ENCODE results near the gene XRCC6.
"Not testable (repeated sequence)": the region's sequence is repeated elsewhere in the genome, so short reads cannot be mapped to it uniquely, and the experiment has no call there.

Gene XRCC6

DNA sequence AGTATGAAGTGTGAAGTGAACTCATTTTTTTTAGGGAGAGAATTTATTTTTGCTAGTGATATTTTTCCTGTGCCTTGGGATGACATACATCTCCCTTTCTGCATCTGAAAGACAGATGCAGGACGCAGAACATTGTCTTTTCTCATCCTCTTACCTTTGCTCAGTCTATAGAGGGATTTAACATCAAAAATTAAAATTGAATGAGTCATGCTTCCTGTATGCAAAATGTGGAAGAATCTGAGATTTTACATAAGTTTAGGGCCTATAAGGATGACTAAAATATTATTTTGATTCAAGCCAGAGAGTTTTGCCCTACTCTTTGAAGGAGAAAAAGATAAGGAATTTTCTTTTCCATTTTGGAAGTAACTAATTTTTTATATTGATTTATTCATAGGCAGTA, 27.3 kb downstream of the XRCC6 start:
- no peak for DNase-seq

DNA sequence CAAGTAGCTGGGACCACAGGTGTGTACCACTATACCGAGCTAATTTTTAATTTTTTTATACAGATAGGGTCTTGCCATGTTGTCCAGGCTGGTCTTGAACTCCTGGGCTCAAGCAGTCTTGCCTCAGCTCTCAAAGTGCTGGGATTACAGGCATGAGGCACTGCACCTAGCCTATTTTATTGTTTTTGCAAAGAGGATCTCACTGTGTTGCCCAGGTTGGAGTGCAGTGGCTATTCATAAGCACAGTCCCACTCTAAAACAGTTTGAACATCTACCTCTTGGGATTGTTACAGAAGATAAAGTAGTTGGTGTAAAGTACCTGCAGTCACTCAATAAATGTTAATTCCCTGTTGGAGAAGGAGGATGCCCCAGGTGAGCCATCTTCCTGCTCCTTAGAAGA, 29.1 kb downstream of the XRCC6 start:
- DNase-seq = no peak

DNA sequence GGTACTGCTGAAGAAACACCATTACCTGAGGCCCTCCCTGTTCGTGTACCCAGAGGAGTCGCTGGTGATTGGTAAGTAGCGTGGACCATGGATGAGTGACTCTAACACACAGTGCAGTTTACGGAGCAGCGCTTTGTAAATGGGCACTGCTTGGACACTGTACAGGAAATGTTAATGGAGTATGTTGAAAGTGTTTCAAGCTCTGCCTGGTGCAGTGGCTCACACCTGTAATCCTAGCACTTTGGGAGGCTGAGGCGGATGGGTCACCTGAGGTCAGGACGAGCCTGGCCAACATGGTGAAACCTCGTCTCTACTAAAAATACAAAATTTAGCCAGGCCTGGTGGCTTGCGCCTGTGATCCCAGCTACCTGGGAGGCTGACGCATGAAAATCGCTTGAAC, 29.7 kb downstream of the XRCC6 start:
- no peak for DNase-seq

DNA sequence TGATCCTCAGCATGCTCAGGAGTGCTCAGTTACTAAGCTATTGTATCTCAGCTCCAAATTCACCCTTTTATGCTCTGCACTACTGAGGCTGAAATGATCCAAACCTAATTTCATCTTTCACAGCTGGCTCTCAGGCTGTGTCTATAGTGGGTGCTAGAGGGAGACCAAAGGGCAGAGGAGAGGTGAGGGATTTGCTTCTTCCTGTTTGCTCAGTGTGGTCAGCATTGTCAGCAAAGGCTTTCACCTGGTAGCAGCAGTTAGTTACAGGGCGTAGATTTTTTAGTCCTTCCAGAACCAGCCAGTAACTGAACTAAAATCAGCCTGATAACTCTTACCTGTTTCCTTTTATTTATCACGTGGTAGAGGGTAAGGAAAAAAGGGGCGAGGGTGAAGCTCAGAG, 33.2 kb downstream of the XRCC6 start:
- DNase-seq = no peak

DNA sequence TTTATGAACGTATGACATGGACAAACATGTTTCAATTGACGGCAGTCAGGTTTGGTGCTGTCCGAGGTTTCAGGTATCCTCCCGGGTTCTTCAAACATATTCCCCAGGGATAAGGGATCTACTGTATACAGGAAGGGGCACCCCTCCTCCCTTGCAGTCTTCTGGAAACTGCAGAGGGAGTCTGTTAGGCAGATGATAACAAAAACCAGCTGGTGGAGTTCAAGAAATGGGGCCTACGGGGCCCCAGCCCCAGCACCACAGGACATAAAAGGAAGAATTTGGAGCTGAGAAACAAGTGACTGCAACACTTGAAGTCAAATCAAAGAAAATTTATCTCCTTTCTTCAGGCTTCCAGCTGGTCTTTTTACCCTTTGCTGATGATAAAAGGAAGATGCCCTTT, 35.5 kb downstream of the XRCC6 start:
- DNase-seq = no peak

DNA sequence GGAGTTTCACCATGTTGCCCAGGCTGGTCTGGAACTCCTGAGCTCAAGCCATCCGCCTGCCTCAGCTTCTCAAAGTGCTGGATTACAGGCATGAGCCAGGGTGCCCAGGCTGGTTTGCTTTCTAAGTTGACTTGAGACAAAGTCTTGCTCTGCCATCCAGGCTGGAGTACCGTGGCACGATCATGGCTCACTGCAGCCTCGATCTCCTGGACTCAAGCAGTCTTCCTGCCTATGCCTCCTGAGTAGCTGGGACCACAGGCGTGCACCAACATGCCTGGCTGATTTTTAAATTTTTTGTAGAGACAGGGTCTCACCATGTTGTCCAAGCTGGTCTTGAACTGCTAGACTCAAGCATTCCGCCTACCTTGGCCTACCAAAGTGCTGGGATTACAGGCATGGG, 36.6 kb downstream of the XRCC6 start:
- no peak for DNase-seq

DNA sequence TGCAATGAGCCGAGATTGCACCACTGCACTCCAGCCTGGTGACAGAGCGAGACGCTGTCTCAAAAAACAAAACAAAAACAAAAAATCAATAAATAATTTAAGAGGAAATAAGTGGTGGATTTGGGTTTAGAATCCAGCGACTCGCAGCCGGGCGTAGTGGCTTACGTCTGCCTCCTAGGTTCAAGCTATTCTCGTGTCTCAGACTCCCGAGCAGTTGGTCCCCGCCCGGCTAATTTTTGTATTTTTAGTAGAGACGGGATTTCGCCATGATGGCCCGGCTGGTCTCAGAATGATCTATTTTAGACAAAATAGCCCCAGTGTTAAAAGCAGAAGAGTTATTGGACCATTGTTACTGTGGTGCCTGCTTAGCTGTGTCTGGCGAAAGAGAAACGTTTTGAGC, 37.8 kb downstream of the XRCC6 start:
- DNase-seq = no peak

DNA sequence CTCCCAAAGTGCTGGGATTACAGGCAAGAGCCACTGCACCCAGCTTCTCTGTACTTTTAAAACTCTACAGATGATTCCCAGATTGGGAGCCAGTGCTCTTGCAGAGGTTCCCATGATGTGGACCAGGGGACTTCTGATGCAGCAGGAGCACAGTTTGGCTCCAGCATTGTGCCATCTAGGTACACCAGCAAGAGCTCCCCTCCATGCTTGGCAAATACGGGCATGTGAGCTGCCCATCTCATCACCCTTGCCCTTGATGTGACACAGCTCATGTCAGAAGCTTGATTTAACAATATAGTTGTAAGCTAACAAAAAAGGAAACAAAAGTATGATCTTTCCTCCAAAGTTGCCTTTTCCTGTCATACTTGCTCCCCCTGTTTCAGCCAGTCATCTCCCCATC, 38.8 kb downstream of the XRCC6 start:
- no peak for DNase-seq

DNA sequence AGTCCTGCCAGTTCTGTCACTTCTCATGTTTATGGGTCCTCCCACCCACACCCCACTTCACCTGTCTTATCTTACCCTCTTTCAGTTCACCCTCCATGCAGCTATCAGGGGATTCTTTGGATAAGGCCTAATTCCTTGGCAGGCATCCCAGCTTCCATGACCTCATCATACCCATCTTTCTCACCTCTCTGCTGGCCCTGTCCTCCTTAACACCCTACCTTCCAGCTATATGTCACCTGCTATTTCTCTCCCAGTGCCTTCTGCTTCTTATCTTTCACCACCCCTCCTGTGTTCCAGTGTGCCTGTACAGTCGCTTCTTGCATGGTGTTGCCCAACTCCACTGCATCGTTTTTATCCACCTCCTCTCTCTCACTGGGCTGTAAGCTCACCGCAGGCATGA, 39.3 kb downstream of the XRCC6 start:
- DNase-seq = no peak

DNA sequence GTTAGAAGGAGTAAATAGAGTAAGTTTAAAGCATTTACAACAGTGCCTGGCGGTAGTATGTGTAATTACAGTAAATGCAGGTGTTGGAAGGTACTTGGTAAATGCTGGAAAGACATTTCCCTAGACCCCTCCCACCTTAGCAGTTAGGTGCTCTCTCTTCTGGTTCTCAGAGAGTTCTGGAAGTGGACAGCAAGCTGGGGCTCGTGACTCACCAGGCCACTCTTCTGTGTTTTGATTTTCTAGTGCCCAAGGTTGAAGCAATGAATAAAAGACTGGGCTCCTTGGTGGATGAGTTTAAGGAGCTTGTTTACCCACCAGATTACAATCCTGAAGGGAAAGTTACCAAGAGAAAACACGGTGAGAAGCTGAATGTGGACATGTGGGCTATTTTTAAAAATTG, 40.0 kb downstream of the XRCC6 start:
- DNase-seq = no peak

DNA sequence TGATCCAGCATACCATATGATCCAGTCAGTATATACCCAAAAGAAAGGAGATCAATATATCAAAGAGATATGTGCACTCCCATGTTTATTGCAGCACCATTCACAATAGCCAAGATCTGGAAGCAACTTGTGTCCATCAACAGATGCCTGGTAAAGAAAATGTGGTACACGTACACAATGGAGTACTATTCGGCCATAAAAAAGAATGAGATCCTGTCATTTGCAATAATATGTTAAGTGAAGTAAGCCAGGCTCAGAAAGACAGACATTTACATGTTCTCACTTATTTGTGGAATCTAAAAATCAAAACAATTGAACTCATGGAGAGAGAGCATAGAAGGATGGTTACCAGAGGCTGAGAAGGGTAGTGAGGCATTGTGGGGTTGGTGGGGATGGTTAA, 40.6 kb downstream of the XRCC6 start:
- no peak for DNase-seq

DNA sequence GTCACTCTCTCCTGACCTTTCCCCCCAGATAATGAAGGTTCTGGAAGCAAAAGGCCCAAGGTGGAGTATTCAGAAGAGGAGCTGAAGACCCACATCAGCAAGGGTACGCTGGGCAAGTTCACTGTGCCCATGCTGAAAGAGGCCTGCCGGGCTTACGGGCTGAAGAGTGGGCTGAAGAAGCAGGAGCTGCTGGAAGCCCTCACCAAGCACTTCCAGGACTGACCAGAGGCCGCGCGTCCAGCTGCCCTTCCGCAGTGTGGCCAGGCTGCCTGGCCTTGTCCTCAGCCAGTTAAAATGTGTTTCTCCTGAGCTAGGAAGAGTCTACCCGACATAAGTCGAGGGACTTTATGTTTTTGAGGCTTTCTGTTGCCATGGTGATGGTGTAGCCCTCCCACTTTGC, 42.5 kb downstream of the XRCC6 start:
- DNase-seq = not testable (repeated sequence)

DNA sequence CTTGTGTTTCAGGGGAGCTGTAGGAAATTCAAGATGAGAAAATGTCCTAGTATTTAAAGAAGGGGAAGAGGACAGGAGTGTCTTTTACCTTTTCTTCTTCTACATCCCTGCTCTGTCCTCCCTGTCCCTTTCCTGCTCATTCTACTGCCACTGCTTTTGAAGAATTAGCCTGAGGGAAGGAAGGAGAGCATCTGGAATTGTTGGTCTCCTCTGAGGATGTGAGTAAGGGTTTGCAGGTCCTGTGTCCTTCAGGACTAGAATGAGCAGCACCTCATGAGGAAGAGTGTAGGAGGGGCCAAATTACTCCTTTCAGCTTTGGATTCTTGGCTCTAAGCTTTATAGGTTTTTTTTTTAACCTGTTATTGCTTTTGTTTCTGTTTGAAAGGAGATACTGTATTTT, 43.4 kb downstream of the XRCC6 start:
- DNase-seq = no peak

DNA sequence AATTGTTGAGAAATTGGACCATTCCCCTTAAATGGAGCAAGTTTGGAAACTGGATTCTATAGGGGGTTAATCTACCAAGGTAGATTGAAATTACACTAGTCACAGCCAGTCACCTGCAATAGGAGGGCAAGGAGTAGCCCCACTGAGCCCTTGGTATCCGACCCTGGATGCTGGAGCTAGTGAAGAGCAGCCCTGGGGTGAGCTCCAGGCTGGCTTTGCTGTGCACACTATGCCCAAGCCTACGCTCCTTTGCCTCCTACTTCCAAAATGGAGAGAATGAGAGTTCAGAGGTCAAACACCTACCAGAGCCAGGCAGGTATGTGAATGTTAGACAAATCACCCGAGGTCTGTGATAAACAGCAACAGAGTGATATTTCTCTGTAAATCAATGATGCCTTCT, 43.9 kb downstream of the XRCC6 start:
- no peak for DNase-seq

DNA sequence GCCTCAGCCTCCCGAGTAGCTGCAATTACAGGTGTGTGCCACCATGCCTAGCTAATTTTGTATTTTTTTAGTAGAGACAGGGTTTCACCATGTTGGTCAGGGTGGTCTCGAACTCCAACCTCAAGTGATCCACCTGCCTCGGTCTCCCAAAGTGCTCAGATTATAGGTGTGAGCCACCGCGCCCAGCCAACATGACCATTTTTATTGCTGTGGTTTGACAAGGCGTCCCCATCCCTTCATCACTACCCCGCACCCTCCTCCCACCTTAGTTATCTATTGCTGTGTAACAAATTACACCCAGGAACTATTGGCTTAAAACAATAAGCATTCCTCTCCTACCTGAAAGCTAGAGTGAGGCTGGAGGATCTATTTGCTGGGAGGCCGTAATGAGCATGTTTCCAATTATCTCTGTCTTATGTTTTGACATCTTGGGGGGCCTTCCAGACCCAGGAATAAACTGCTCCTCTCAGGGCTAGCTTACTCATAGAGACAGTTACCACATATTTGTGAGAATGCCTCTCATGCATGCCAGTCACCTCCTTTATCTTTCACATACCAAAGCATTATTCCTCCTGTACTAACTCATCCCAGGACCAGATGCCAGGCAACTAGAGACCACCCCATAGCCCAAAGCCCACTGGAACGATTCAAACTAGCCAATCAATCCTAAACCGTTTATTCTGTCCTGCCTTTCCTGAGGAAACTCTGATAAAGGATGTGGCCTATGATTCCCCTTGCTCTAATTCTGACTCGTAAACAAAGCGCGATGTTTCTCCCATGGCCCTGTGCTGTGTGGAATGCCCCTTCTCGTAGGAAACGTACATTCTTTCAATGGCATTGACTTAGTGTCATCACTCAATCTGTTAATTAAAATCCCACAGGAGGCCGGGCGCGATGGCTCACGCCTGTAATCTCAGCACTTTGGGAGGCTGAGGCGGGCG, 48.1 kb downstream of the XRCC6 start:
- DNase-seq = no peak

DNA sequence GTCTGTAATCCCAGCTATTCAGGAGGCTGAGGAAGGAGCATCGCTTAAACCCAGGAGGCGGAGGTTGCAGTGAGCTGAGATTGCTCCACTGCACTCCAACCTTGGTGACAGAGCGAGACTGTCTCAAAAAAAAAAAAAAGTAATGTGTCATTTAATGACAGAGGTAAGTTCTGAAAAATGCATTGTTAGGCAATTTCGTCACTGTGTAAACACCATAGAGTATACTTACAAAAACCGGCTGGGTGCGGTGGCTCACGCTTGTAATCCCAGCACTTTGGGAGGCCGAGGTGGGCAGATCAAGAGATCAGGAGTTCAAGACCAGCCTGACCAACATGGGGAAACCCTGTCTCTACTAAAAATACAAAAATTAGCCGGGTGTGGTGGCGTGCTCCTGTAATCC, 51.0 kb downstream of the XRCC6 start:
- not testable (repeated sequence) for DNase-seq

DNA sequence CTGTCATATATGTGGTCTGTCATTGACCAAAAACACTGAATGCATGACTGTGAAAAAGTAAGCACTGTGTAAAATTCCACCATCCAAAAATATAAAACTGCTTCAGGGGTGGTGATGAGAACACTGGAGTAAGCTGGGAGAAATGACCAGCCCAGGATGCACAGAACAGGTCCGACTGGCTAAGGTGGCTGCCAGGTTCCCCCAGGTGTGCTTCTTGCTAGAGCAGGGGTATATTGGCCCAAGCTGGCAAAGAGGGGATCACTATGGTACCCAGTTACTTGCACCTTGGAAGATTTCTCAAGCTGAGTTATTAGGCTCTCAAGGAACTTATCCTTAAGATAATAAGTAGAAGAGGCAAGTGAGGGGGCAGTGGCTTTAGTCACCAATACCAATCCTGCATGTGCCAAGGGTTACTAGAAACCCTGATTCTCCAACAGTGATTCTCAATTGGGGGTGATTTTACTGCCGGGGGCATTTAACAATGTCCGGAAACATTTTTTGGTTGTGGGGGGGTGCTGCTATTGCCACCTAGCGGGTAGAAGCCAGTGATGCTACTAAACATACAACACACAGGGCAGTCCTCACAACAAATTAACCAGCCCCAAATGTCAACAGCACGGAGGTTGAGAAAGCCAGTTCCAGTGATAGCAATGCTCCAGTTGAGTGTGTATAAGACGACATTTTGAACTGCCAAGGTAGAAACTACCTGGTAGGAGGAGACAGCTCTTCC, 51.9 kb downstream of the XRCC6 start:
- DNase-seq = no peak

DNA sequence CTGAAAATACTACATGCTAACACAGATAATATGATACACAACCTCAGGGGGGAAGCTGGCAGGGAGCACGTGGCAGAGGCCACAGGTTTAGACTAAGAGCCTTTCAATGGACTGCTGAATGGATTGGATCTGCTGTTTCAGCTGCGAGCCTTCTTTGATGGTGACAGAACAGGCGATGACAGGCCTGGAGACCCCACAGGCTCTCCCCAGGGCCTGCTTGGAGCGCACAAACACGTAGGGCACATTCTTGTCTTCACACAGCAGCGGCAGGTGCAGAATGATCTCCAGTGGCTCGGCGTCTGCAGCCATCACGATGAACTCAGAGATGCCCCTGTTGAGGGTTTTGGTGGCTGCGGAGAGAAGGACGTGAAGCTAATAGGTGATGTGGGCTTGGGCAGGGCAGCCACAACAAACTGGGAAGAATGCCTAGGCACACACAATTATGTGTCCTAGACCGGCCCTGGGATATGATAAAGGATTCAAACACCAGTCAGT, 53.8 kb downstream of the XRCC6 start:
- no peak for DNase-seq

DNA sequence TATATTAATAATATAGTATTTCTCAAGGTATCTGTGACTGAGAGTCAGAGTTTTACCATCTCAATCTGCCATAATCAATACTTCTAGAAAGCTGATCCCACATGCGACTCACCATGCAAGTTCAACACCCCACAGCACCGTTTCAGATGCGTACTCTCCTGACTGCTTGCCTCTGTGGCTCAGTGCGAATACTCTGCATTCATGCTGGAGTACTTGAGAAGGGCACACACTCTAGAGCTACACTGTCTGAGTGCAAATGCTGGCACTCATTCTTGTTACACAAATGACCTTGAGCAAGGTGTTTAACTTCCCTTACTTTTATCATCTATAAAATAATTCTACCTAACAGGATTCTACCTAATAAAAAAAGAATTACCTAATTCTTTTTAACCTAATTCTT, 55.0 kb downstream of the XRCC6 start:
- no peak for DNase-seq

DNA sequence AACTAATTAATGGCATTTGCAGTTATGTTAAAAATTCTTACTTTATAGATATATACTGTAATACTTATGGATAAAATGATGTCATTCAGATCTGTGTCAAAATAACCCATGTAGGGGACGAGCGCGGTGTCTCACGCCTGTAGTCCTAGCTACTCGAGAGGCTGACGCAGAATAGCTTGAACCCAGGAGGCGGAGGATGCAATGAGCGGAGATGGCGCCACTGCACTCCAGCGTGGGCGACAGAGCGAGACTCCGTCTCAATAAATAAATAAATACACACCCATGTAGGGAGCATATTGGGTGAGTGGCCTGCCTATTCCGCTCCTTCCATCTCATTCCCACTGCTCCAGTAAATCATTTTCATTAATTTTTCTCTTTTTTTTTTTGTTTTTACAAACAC, 60.5 kb downstream of the XRCC6 start:
- no peak for DNase-seq

DNA sequence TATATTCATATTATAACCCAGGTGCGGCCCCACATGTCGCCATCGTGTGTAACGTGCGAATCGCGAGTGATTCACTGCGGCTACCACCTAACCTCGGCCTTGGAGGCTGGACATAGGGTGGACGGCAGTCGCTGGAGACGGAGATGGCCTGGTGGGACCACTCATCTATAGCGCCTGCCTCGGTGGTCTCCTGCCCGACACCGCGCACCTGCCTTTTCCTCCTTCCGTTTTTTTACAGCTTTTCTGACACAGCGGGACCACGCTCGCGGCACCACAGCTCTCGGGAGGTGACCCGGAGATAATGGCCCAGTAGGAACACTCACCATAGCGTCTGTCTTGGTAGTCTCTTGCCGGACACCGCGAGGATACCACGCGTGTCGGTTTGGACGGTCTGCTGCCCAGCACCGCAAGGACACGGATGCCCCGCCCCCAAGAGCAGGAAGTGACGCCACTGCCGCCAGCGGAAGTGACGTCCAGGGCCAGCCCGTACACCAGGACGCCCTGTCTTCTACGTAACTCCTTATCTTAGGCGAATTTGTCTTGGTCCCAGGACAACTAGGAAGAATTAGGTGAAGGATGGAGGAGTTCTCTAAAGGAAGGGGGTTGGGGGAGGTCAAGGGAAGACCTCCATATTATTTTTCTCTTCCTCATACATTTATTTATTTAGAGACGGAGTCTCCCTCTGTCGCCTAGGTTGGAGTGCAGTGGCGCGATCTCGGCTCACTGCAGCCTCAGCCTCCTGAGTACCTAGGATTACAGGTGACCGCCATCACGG, 61.1 kb downstream of the XRCC6 start:
- peak; percentile 10 to 88 (median 72) for DNase-seq

DNA sequence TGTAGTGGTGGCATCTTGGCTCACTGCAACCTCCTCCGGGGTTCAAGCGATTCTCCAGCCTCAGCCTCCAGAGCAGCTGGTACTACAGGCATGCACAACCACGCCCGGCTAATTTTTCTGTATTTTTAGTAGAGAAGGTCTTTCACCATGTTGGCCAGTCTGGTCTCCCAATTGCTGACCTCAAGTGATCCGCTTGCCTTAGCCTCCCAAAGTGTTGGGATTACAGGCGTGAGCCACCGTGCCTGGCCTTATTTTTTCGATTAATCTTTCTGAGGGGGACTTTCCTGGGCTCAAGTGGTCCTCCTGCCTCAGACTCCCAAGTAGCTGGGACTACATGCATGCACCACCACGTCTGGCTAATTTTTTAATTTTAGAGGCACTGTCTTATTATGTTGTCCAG, 62.0 kb downstream of the XRCC6 start:
- DNase-seq = no peak
